ENCODE results near the gene DPP6. TPM values are rescaled to one million over a fixed set of nuclear protein-coding genes. Genes with fewer than 3 reads are reported as not detected.

The DPP6 gene
- total RNA-seq, 1 experiment from 2014 or later = not detected

DNA sequence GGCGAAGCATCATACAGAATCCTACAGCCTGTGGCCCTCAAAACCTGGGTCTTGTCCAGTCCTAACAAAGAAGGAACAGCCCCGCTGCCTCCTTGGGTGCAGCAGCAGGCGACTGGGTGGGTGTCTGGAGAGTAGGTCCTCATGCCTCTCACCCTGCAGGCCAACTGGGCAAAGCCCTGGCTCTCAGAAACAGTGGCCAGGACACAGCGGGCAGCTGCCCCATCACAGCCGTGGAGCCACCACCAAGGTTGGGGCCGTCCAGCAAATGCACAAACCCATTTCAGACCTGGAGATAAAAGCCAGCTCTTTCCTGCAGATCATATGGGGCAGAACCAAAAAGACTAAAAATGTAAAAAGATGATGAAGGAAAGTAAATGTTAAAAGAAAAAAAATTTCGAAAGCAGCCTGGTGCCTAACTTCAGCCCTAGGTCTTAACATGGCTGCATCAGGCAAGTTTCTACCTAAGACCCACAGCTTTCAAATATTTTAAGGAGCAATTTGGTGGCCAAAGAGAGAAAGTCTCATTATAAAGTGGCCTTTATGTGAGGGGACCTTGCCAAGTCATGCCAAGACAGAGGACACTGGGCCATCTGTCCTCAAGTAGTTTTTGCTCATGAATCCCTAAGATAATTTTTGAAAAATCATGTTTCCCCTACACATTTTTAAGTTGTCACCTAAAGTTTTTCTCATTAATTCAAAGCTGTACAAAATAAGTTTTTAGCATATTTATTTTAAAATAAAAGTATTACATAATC, 808.6 kb downstream of the DPP6 start:
- Histone ChIP-seq H3K36me3 (ENCODE audit: insufficient read depth, low read length, poor library complexity, severe bottlenecking) (no peaks in the 10 kb centered on the region), H3K27ac (ENCODE audit: low read depth, low read length, poor library complexity, severe bottlenecking) (no peak overlapping the region), H3K9me3 (ENCODE audit: low read depth, low read length, poor library complexity, severe bottlenecking) (no peaks in the 10 kb centered on the region), H3K27me3 (replicated peaks; ENCODE audit: insufficient read depth, low read depth, low read length, poor library complexity) (peaks cover 72% of the 10 kb centered on the region), H3K4me1 (ENCODE audit: insufficient read depth, low read length, poor library complexity, severe bottlenecking) (no peaks in the 10 kb centered on the region), H3K4me3 (ENCODE audit: low read depth, low read length, poor library complexity, severe bottlenecking) (no peak overlapping the region)
- no peak for DNase-seq (ENCODE audit: low spot score)
- CTCF ChIA-PET = no interaction called here
- intact Hi-C loops (cut with micrococcal nuclease; ENCODE audit: unreplicated experiment) = no loop called here
- no TSS peak for BruUV-seq (replicated peaks)
- POLR2A ChIA-PET (ENCODE audit: low non-redundant PET) = no interaction called here
- no peak for TF ChIP-seq EZH2 (IDR thresholded peaks at IDR 0.05; ENCODE audit: borderline replicate concordance, low read depth, low read length, poor library complexity, severe bottlenecking)
- TF ChIP-seq, protein P1, sequence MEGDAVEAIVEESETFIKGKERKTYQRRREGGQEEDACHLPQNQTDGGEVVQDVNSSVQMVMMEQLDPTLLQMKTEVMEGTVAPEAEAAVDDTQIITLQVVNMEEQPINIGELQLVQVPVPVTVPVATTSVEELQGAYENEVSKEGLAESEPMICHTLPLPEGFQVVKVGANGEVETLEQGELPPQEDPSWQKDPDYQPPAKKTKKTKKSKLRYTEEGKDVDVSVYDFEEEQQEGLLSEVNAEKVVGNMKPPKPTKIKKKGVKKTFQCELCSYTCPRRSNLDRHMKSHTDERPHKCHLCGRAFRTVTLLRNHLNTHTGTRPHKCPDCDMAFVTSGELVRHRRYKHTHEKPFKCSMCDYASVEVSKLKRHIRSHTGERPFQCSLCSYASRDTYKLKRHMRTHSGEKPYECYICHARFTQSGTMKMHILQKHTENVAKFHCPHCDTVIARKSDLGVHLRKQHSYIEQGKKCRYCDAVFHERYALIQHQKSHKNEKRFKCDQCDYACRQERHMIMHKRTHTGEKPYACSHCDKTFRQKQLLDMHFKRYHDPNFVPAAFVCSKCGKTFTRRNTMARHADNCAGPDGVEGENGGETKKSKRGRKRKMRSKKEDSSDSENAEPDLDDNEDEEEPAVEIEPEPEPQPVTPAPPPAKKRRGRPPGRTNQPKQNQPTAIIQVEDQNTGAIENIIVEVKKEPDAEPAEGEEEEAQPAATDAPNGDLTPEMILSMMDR (conservative IDR thresholded peaks at IDR 0.05; ENCODE audit: low read depth, low read length) = no peak

DNA sequence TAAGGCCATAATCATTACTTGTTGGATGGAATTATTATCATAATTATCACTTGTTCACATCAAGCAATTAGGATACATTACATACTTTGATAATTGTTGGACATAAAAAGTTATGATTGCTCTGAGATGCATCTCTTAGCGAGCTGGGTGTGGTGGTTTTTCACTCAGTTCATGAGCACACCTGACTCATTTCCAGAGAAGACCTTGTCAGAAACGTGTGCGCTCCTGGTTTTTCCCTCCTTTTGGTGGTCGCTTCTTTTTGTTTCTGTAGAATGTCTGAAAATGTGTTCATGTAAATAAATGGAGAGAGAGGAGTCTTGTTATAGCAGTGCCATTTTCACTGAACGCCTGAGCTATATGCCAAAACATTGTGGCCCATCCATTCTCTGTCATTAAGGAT, 809.4 kb downstream of the DPP6 start:
- CTCF ChIA-PET = no interaction called here

DNA sequence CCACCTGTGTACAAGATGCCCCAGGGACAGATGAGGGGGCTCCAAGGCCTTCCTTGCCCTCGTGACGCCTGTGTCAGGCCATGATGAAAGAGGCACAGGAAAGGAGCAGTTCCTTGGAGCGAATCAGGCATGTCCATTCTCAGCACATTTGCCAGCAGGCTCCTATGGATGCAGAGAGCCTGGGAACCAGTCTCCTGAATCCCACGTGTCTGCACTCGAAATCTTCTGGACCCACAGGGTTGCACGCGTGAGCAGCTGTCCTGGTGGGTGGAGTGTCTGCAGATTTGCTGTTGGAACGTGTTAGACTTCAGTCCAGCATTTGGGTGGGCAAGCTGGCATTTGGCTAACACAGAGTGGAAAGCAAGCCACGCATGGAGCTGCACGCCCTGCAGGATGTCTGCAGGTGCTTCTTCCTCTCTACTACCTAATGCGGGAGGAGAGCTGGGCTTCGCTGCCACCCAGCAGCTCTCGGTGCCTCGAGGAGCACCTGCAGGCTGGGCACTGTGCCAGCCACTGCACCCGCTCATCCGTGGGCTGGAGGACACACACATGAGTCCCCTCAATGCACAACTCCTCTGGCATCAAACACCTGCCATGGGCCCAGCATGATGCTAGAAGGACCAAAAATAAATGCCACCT, 810.1 kb downstream of the DPP6 start:
- no peak for DNase-seq (ENCODE audit: low spot score)
- Histone ChIP-seq H3K4me1 (ENCODE audit: insufficient read depth, low read length, poor library complexity, severe bottlenecking) (no peaks in the 10 kb centered on the region), H3K36me3 (ENCODE audit: insufficient read depth, low read length, poor library complexity, severe bottlenecking) (no peaks in the 10 kb centered on the region), H3K9me3 (ENCODE audit: low read depth, low read length, poor library complexity, severe bottlenecking) (no peaks in the 10 kb centered on the region), H3K4me3 (ENCODE audit: low read depth, low read length, poor library complexity, severe bottlenecking) (no peak overlapping the region), H3K27me3 (replicated peaks; ENCODE audit: insufficient read depth, low read depth, low read length, poor library complexity) (peaks cover 73% of the 10 kb centered on the region), H3K27ac (ENCODE audit: low read depth, low read length, poor library complexity, severe bottlenecking) (no peak overlapping the region)
- ChIA-PET CTCF (no interaction called here), POLR2A (ENCODE audit: low non-redundant PET) (no interaction called here)
- BruUV-seq (replicated peaks) = no TSS peak
- intact Hi-C loops (cut with micrococcal nuclease; ENCODE audit: unreplicated experiment) = no loop called here
- TF ChIP-seq, protein P1 (conservative IDR thresholded peaks at IDR 0.05; ENCODE audit: low read depth, low read length) = no peak
- TF ChIP-seq EZH2 (IDR thresholded peaks at IDR 0.05; ENCODE audit: borderline replicate concordance, low read depth, low read length, poor library complexity, severe bottlenecking) = no peak

More for the DNA sequence above, 809.4 kb downstream of the DPP6 start:
- Histone ChIP-seq H3K9me3 (ENCODE audit: low read depth, low read length, poor library complexity, severe bottlenecking) (no peaks in the 10 kb centered on the region), H3K4me1 (ENCODE audit: insufficient read depth, low read length, poor library complexity, severe bottlenecking) (no peaks in the 10 kb centered on the region), H3K4me3 (ENCODE audit: low read depth, low read length, poor library complexity, severe bottlenecking) (no peak overlapping the region), H3K27me3 (replicated peaks; ENCODE audit: insufficient read depth, low read depth, low read length, poor library complexity) (peaks cover 72% of the 10 kb centered on the region), H3K36me3 (ENCODE audit: insufficient read depth, low read length, poor library complexity, severe bottlenecking) (no peaks in the 10 kb centered on the region), H3K27ac (ENCODE audit: low read depth, low read length, poor library complexity, severe bottlenecking) (no peak overlapping the region)
- POLR2A ChIA-PET (ENCODE audit: low non-redundant PET) = no interaction called here
- intact Hi-C loops (cut with micrococcal nuclease; ENCODE audit: unreplicated experiment) = no loop called here
- TF ChIP-seq EZH2 (IDR thresholded peaks at IDR 0.05; ENCODE audit: borderline replicate concordance, low read depth, low read length, poor library complexity, severe bottlenecking) = no peak
- TF ChIP-seq, protein P1 (conservative IDR thresholded peaks at IDR 0.05; ENCODE audit: low read depth, low read length) = no peak
- no peak for DNase-seq (ENCODE audit: low spot score)
- no TSS peak for BruUV-seq (replicated peaks)

Measured in A673 (cell line).